HAP-1 (cell line): ENCODE data around the gene PRODH.

ENCODE experiments used
- DNase-seq, 2 experiments: peaks; one replicate each; pipeline ENCODE4 v3.0.0-alpha.2; 2016 to 2020; ENCODE audit warnings: low spot score in 2 of 2
- H3K27me3 ChIP-seq: fragments of 250-450 bp; sonication (Bioruptor Pico); 2 replicates; pipeline ENCODE4 v1.5.1; 2020; ENCODE audit warnings: low read depth, mild to moderate bottlenecking, moderate library complexity
- H3K36me3 ChIP-seq: fragments of 250-450 bp; sonication (Bioruptor Pico); replicated peaks from 2 replicates; pipeline ENCODE4 v1.5.1; 2020; ENCODE audit warnings: mild to moderate bottlenecking
- H3K4me1 ChIP-seq: fragments of 250-450 bp; sonication (Bioruptor Pico); 2 replicates; pipeline ENCODE4 v1.5.1; 2020; ENCODE audit warnings: mild to moderate bottlenecking
- H3K4me3 ChIP-seq: fragments of 250-450 bp; sonication (Bioruptor Pico); 2 replicates; pipeline ENCODE4 v1.5.1; 2020; ENCODE audit warnings: mild to moderate bottlenecking, moderate library complexity
- H3K9me3 ChIP-seq: fragments of 250-450 bp; sonication (Bioruptor Pico); 2 replicates; pipeline ENCODE4 v1.5.1; 2020; ENCODE audit warnings: mild to moderate bottlenecking, moderate library complexity
- in situ Hi-C: fragments of 300-500 bp; cut with MboI; formaldehyde crosslinking; loops from 3 replicates; pipeline ENCODE4 v1.14.3; 2020; ENCODE audit warnings: low sequenced_read_pairs, inconsistent platforms, mixed read lengths

The PRODH gene

GRCh38 chr22:18935889-18936529 is at the start of gene PRODH:
PRODH (minus strand) TSS chr22:18936293; CDS start chr22:18936287, 6 bp downstream.
- Histone ChIP-seq H3K36me3 (no peaks in the 10 kb centered on the region), H3K4me3 (no peak within 1 kb of the TSS), H3K27me3 (no peaks in the 10 kb centered on the region), H3K9me3 (no peaks in the 10 kb centered on the region), H3K4me1 (no peaks in the 10 kb centered on the region)
- in situ Hi-C loops = no loop called here
- no peak for DNase-seq

GRCh38 chr22:18985780-18986179 is 49.7 kb upstream of the PRODH start:
- no peak overlapping the region for H3K4me3 ChIP-seq
- peak in 1 of 2 experiments; percentile 6 for DNase-seq
- H3K36me3 ChIP-seq = no peaks in the 10 kb centered on the region
- no peaks in the 10 kb centered on the region for H3K4me1 ChIP-seq
- in situ Hi-C loops = no loop called here
- H3K27me3 ChIP-seq = no peaks in the 10 kb centered on the region
- H3K9me3 ChIP-seq = peaks cover 4% of the 10 kb centered on the region; the same call in 1 of the 2 replicates

- Histone ChIP-seq H3K9me3 (peaks cover 8% of the 10 kb centered on the region), H3K27me3 (no peaks in the 10 kb centered on the region), H3K4me3 (no peak overlapping the region), H3K4me1 (no peaks in the 10 kb centered on the region), H3K36me3 (no peaks in the 10 kb centered on the region)
- DNase-seq = peak in 1 of 2 experiments; percentile 4
- in situ Hi-C loops = no loop called here
These were observed 48.5 kb upstream of the PRODH start for GRCh38 chr22:18984564-18984963.

GRCh38 chr22:18983120-18983651 is 47.1 kb upstream of the PRODH start:
- H3K36me3 ChIP-seq = no peaks in the 10 kb centered on the region
- H3K4me1 ChIP-seq = no peaks in the 10 kb centered on the region
- no peak overlapping the region for H3K4me3 ChIP-seq
- no peak for DNase-seq
- no peaks in the 10 kb centered on the region for H3K27me3 ChIP-seq
- in situ Hi-C loops = no loop called here
- peaks cover 8% of the 10 kb centered on the region for H3K9me3 ChIP-seq

GRCh38 chr22:18980829-18981228 is 44.7 kb upstream of the PRODH start:
- Histone ChIP-seq H3K27me3 (no peaks in the 10 kb centered on the region), H3K9me3 (peaks cover 10% of the 10 kb centered on the region), H3K36me3 (no peaks in the 10 kb centered on the region), H3K4me3 (no peak overlapping the region), H3K4me1 (no peaks in the 10 kb centered on the region)
- in situ Hi-C loops = no loop called here
- no peak for DNase-seq

GRCh38 chr22:18979957-18980356 is 43.9 kb upstream of the PRODH start:
- Histone ChIP-seq H3K4me3 (no peak overlapping the region), H3K9me3 (peaks cover 10% of the 10 kb centered on the region), H3K4me1 (no peaks in the 10 kb centered on the region), H3K36me3 (no peaks in the 10 kb centered on the region), H3K27me3 (no peaks in the 10 kb centered on the region)
- no peak for DNase-seq
- in situ Hi-C loops = no loop called here

GRCh38 chr22:18978506-18978905 is 42.4 kb upstream of the PRODH start:
- Histone ChIP-seq H3K4me1 (no peaks in the 10 kb centered on the region), H3K36me3 (no peaks in the 10 kb centered on the region)

GRCh38 chr22:18977824-18978425 is 41.8 kb upstream of the PRODH start:
- in situ Hi-C loops = no loop called here
- Histone ChIP-seq H3K27me3 (no peaks in the 10 kb centered on the region), H3K9me3 (peaks cover 10% of the 10 kb centered on the region), H3K36me3 (no peaks in the 10 kb centered on the region), H3K4me1 (no peaks in the 10 kb centered on the region), H3K4me3 (no peak overlapping the region)
- no peak for DNase-seq

More at GRCh38 chr22:18978506-18978905, 42.4 kb upstream of the PRODH start:
- in situ Hi-C loops = no loop called here
- DNase-seq = no peak
- H3K27me3 ChIP-seq = no peaks in the 10 kb centered on the region
- H3K4me3 ChIP-seq = no peak overlapping the region
- H3K9me3 ChIP-seq = peaks cover 10% of the 10 kb centered on the region

GRCh38 chr22:18976197-18976751 is 40.2 kb upstream of the PRODH start:
- no peak overlapping the region for H3K4me3 ChIP-seq
- no peaks in the 10 kb centered on the region for H3K4me1 ChIP-seq
- in situ Hi-C loops = no loop called here
- DNase-seq = no peak
- H3K27me3 ChIP-seq = no peaks in the 10 kb centered on the region
- peaks cover 10% of the 10 kb centered on the region for H3K9me3 ChIP-seq
- no peaks in the 10 kb centered on the region for H3K36me3 ChIP-seq

GRCh38 chr22:18975434-18976196 is 39.5 kb upstream of the PRODH start:
- Histone ChIP-seq H3K36me3 (no peaks in the 10 kb centered on the region), H3K27me3 (no peaks in the 10 kb centered on the region), H3K4me3 (no peak overlapping the region), H3K9me3 (peaks cover 5% of the 10 kb centered on the region; the same call in 1 of the 2 replicates), H3K4me1 (no peaks in the 10 kb centered on the region)
- in situ Hi-C loops = no loop called here
- DNase-seq = no peak

GRCh38 chr22:18974477-18975180 is 38.5 kb upstream of the PRODH start:
- in situ Hi-C loops = loop anchor here (25.0 kb wide), 1 partner anchor 463 kb away; the partner anchor contains the start of genes C22orf39, HIRA and MRPL40
- H3K36me3 ChIP-seq = no peaks in the 10 kb centered on the region
- H3K27me3 ChIP-seq = no peaks in the 10 kb centered on the region
- H3K4me1 ChIP-seq = 0 out of 2 replicates have a peak, but pooled peaks cover 2% of the 10 kb centered on the region
- peaks cover 2% of the 10 kb centered on the region; the same call in 1 of the 2 replicates for H3K9me3 ChIP-seq
- no peak for DNase-seq
- no peak overlapping the region for H3K4me3 ChIP-seq

- Histone ChIP-seq H3K36me3 (no peaks in the 10 kb centered on the region), H3K27me3 (no peaks in the 10 kb centered on the region), H3K4me3 (no peak overlapping the region), H3K4me1 (0 out of 2 replicates have a peak, but pooled peaks cover 2% of the 10 kb centered on the region), H3K9me3 (peaks cover 2% of the 10 kb centered on the region; the same call in 1 of the 2 replicates)
- in situ Hi-C loops = loop anchor here (25.0 kb wide), 1 partner anchor 464 kb away; the partner anchor contains the start of genes C22orf39, HIRA and MRPL40
- no peak for DNase-seq
These were observed 37.4 kb upstream of the PRODH start for GRCh38 chr22:18973264-18974031.
